Left lung (tissue), 10 donors: ENCODE data around the gene ARHGEF4. TPM values are rescaled to one million over a fixed set of nuclear protein-coding genes. Genes with fewer than 3 reads are reported as not detected.

ENCODE experiments used
- ATAC-seq: fragments of 200-7000 bp; cut with Tn5 transposase; one replicate; pipeline ENCODE4 v1.9.1; 2020; ENCODE audit warnings: moderate library complexity
- DNase-seq, 4 donors: peaks; one replicate each; pipeline ENCODE4 v3.0.0-alpha.2; 2013 to 2020
- H3K27ac ChIP-seq, 2 donors: fragments of 200-600 bp; sonication (generic) in 1 of 2; one replicate each; pipeline versions ENCODE4 v1.5.0 to v1.8.0; 2020 to 2021
- H3K27me3 ChIP-seq, 2 donors: fragments of 200-600 bp; sonication (generic) in 1 of 2; one replicate each; pipeline versions ENCODE4 v1.5.0 to v1.8.0; 2020 to 2021
- H3K36me3 ChIP-seq, 2 donors: fragments of 200-600 bp; sonication (generic) in 1 of 2; one replicate each; pipeline versions ENCODE4 v1.5.0 to v1.8.0; 2020 to 2021
- H3K4me1 ChIP-seq, 2 donors: fragments of 200-600 bp; one replicate each; pipeline ENCODE4 v1.8.0; 2021
- H3K4me3 ChIP-seq, 2 donors: fragments of 200-600 bp; sonication (generic) in 1 of 2; one replicate each; pipeline versions ENCODE4 v1.5.0 to v1.8.0; 2020 to 2021; ENCODE audit warnings: mild to moderate bottlenecking in 1 of 2
- H3K9me3 ChIP-seq, 2 donors: fragments of 200-600 bp; sonication (generic) in 1 of 2; one replicate each; pipeline versions ENCODE4 v1.5.0 to v1.8.0; 2020 to 2021
- intact Hi-C, 2 donors: fragments of 100-400 bp; cut with DNase I; formaldehyde crosslinking; loops; one replicate each; pipeline versions ENCODE4 v1.11.2 to v1.14.2; 2022
- polyA plus RNA-seq, 6 donors: library from polyadenylated mRNA; unstranded; fragments of 120-200 nt; gene quantifications; one replicate each; pipeline ENCODE4 v1.2.1, GENCODE V29; 2013; ENCODE audit not compliant: insufficient read length in 6 of 6
- total RNA-seq, 2 donors: library from RNA; stranded (reverse); fragmentation: NEBNext Ultra II Directional; extraction: Animal tissue kit (Norgen Biotek cat#: 25700); gene quantifications; one replicate each; pipeline ENCODE4 v1.2.1, GENCODE V29; 2021
- TF ChIP-seq, protein P1 (sequence below), 2 donors: fragments of 200-600 bp; sonication (generic) in 1 of 2; IDR thresholded peaks; one replicate each; pipeline versions ENCODE4 v1.5.0 to v1.8.0; 2021; ENCODE audit warnings: antibody characterized with exemption in 2 of 2
- donor health status: DM: no; HTN: yes; CAD: no.
- donor health status: DM: no; HTN: no; CAD: no.

Gene ARHGEF4
- total and polyA plus RNA-seq, 8 donors = 1.7 to 4.3 (median 2.8) TPM

DNA sequence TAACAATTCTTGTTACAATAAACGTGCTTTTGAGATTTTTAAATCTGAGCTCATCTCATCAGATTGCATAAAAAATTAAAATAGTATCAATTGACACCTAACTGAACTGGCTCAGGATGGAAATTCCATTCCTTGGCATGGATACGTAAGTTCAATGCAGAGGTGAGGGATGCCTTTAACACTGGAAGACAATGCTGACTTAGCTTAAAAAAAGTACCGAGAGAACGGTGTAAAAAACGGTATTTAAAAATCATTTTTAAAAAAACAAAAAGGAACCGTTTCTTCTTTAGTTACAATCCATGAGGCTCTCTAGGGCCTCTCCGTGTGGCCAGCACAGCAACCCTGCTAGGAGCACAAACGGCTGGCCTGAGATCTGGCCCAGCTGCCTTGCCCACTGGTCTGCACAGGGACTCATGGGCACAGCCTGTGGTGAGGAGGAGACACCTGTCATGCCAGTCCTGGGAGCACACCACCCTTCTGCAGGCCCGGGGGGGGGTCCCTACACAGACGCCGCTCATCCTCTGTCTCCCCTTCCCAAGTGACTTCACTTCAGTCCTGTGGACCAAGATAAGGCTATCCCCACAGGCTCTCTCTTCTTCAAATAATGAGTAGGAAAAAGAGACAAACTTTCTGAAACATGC, 211.3 kb downstream of the ARHGEF4 start:
- no peak overlapping the region for H3K4me3 ChIP-seq
- H3K27ac ChIP-seq = no peak overlapping the region
- H3K27me3 ChIP-seq = no peaks in the 10 kb centered on the region
- DNase-seq (no peak), ATAC-seq (no peak)
- intact Hi-C loops = no loop called here
- peaks cover 0 to 74% of the 10 kb centered on the region in 2 donors for H3K36me3 ChIP-seq
- TF ChIP-seq, protein P1, sequence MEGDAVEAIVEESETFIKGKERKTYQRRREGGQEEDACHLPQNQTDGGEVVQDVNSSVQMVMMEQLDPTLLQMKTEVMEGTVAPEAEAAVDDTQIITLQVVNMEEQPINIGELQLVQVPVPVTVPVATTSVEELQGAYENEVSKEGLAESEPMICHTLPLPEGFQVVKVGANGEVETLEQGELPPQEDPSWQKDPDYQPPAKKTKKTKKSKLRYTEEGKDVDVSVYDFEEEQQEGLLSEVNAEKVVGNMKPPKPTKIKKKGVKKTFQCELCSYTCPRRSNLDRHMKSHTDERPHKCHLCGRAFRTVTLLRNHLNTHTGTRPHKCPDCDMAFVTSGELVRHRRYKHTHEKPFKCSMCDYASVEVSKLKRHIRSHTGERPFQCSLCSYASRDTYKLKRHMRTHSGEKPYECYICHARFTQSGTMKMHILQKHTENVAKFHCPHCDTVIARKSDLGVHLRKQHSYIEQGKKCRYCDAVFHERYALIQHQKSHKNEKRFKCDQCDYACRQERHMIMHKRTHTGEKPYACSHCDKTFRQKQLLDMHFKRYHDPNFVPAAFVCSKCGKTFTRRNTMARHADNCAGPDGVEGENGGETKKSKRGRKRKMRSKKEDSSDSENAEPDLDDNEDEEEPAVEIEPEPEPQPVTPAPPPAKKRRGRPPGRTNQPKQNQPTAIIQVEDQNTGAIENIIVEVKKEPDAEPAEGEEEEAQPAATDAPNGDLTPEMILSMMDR (IDR thresholded peaks at IDR 0.05) = no peak
- H3K4me1 ChIP-seq = no peaks in the 10 kb centered on the region
- H3K9me3 ChIP-seq = no peaks in the 10 kb centered on the region

- no peaks in the 10 kb centered on the region for H3K9me3 ChIP-seq
- ATAC-seq = no peak
- H3K4me1 ChIP-seq = no peaks in the 10 kb centered on the region
- no peak overlapping the region for H3K4me3 ChIP-seq
- H3K36me3 ChIP-seq = peaks cover 0 to 80% of the 10 kb centered on the region in 2 donors
- no peak overlapping the region for H3K27ac ChIP-seq
- intact Hi-C loops = no loop called here
- H3K27me3 ChIP-seq = no peaks in the 10 kb centered on the region
- no peak for DNase-seq
- TF ChIP-seq, protein P1 (IDR thresholded peaks at IDR 0.05) = no peak
These were observed 211.9 kb downstream of the ARHGEF4 start for GRCh38 chr2:131048641-131049040.

DNA sequence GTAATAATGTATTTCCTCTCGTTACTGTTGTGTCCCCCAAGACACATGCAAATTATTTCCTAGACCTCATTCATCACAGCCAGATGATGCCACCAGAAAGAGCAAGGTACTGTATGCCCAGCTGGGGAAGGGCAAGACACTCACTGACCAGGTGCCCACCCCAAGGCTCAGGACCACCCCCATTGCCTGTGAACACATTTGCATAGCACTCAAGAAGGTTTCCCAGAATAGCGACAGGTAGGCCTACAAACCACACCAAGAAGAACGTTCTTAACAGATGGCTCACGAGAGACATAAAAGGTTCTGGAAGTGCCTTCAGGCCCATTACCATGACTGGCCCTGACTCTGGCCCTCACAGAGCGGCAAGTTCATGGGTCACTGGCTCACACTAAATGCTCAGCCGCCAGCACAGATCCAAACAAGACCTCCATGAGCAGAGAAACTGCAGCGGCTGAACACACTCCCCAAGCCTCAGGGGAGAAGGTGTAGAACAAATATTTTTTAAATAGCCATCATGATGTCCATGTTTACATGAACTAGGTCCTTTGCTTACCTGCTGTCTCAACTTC, 212.5 kb downstream of the ARHGEF4 start:
- intact Hi-C loops = no loop called here
- DNase-seq (no peak), ATAC-seq (no peak)
- H3K9me3 ChIP-seq = no peaks in the 10 kb centered on the region
- no peak overlapping the region for H3K27ac ChIP-seq
- no peaks in the 10 kb centered on the region for H3K4me1 ChIP-seq
- peaks cover 0 to 86% of the 10 kb centered on the region in 2 donors for H3K36me3 ChIP-seq
- H3K27me3 ChIP-seq = no peaks in the 10 kb centered on the region
- TF ChIP-seq, protein P1 (IDR thresholded peaks at IDR 0.05) = no peak
- H3K4me3 ChIP-seq = no peak overlapping the region

DNA sequence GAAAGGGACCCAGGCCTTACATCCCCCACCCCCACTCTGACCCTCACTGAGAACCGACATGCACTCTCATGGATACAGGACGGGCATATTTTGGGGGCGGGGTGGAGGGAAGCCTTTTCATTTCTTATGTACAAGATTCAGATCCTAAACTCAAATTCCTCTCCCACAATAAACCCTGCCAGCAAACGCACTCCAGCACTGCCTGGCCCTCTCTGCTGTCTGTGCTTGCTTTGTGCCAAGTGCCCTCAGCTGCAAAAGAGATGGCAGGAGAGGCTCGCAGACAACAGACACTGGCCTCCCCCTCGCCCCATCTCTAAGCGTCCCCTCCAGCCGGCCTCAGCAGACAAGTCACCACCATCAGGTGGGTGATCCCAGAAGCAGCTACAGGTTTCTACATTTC, 214.2 kb downstream of the ARHGEF4 start:
- no peaks in the 10 kb centered on the region for H3K9me3 ChIP-seq
- TF ChIP-seq, protein P1 (IDR thresholded peaks at IDR 0.05) = no peak
- ATAC-seq (no peak), DNase-seq (no peak)
- no peaks in the 10 kb centered on the region for H3K27me3 ChIP-seq
- peaks cover 3 to 98% of the 10 kb centered on the region in 2 donors for H3K36me3 ChIP-seq
- H3K27ac ChIP-seq = no peak overlapping the region
- no peak overlapping the region for H3K4me3 ChIP-seq
- no peaks in the 10 kb centered on the region for H3K4me1 ChIP-seq
- intact Hi-C loops = no loop called here

- H3K4me1 ChIP-seq = no peaks in the 10 kb centered on the region
- TF ChIP-seq, protein P1 (IDR thresholded peaks at IDR 0.05) = no peak
- H3K4me3 ChIP-seq = no peak overlapping the region
- no peak for ATAC-seq
- no peak overlapping the region for H3K27ac ChIP-seq
- peaks cover 3 to 97% of the 10 kb centered on the region in 2 donors for H3K36me3 ChIP-seq
- no peaks in the 10 kb centered on the region for H3K27me3 ChIP-seq
- DNase-seq = no peak
- intact Hi-C loops = no loop called here
- H3K9me3 ChIP-seq = no peaks in the 10 kb centered on the region
These were observed 216.1 kb downstream of the ARHGEF4 start for GRCh38 chr2:131052741-131053263.
